ENCODE results near the gene CPT1B.

DNA sequence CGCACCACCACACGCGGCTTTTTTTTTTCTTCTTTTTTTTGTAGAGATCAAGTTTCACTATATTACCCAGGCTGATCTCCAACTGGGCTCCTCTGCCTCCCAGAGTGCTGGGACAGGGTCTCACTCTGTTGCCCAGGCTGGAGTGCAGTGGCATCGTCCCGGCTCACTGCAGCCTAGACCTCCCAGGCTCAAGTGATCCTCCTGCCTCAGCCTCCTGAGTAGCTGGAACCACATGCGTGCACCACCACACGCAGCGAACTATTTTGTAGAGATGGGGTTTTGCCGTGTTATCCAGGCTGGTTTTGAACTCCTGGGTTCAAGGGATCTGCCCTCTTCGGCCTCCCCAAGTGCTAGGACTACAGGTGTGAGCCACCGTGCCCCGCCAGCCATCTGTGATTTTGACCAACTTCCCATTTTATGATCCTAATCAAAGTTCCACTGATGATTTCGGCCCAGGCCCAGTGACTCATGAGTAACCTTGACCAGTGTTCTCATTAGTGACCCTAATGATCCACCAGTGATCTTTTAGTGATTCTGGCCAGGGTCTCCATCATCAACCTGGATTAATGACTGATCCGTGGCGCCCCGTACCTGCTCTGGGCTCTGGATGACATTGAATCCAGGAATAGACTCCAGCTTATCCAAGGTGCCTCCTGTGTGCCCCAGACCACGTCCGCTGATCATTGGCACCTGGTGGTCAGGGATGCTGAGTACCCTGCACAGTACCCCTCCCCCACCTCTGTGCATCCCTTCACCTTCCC lies 50.1 kb downstream of the CPT1B start:
- TF ChIP-seq POLR2A (IDR thresholded peaks at IDR 0.05; ENCODE audit: low read depth) (no peak), POLR2AphosphoS5 (IDR thresholded peaks at IDR 0.05) (no peak)

Data from esophagus muscularis mucosa (tissue), 2 donors.